Measurements from ENCODE around the gene PI4KA.
"Not testable (repeated sequence)": the region's sequence is repeated elsewhere in the genome, so short reads cannot be mapped to it uniquely, and the experiment has no call there.

Gene PI4KA

GRCh38 chr22:20823264-20823663 lies 35.3 kb downstream of the PI4KA start:
- TF ChIP-seq ZNF274 (IDR thresholded peaks at IDR 0.05; ENCODE audit: low read depth, low read length) = no peak
- no peak overlapping the region for H3K4me3 ChIP-seq (ENCODE audit: low read length)

DNA sequence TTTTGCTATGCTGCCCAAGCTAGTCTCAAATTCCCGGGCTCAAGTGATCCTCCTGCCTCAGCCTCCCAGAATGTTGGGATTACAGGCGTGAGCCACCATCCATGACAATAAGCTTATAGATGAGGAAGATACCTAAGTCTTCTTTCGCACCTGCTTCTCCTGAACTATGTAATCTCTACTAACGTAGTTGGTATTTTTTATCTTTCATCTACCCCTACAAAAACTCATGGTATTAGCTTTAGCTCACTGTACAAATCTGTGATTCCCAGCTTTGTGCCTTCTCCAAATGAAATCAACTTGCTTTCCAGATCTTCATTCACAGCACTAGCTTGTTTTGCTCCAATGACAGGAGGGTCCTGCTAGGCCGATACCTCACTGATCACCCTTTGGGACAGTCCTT lies 36.4 kb downstream of the PI4KA start:
- H3K4me3 ChIP-seq (ENCODE audit: low read length) = no peak overlapping the region
- TF ChIP-seq ZNF274 (IDR thresholded peaks at IDR 0.05; ENCODE audit: low read depth, low read length) = no peak

- not testable (repeated sequence) for H3K4me3 ChIP-seq (ENCODE audit: low read length)
Observed at GRCh38 chr22:20821717-20822239, 36.8 kb downstream of the PI4KA start.

- TF ChIP-seq ZNF274 (IDR thresholded peaks at IDR 0.05; ENCODE audit: low read depth, low read length) = no peak
Observed at GRCh38 chr22:20819471-20819870, 39.1 kb downstream of the PI4KA start.

GRCh38 chr22:20818471-20818870 lies 40.1 kb downstream of the PI4KA start:
- no peak for TF ChIP-seq ZNF274 (IDR thresholded peaks at IDR 0.05; ENCODE audit: low read depth, low read length)
- no peak overlapping the region for H3K4me3 ChIP-seq (ENCODE audit: low read length)

More at GRCh38 chr22:20819471-20819870, 39.1 kb downstream of the PI4KA start:
- H3K4me3 ChIP-seq (ENCODE audit: low read length) = no peak overlapping the region

DNA sequence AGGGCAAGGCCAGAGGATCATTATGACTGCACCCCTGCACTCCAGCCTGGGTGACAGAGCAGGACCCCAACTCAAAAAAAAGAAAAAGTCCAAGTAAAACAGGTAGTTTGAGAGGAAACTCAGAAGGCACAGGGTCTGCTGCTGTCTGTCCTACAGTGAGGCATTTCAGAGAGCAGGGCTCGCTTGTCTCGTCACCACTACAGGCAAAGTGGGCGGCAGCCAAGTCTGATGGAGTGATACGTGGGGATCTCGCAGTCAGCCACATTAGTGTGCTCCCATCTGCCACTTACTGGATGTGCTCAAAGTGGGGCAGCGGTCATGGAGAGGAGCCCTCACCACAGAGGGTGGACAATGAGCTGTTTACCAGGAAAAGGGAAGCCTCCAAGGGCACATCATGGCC lies 42.1 kb downstream of the PI4KA start:
- no peak overlapping the region for H3K4me3 ChIP-seq (ENCODE audit: low read length)
- no peak for TF ChIP-seq ZNF274 (IDR thresholded peaks at IDR 0.05; ENCODE audit: low read depth, low read length)

DNA sequence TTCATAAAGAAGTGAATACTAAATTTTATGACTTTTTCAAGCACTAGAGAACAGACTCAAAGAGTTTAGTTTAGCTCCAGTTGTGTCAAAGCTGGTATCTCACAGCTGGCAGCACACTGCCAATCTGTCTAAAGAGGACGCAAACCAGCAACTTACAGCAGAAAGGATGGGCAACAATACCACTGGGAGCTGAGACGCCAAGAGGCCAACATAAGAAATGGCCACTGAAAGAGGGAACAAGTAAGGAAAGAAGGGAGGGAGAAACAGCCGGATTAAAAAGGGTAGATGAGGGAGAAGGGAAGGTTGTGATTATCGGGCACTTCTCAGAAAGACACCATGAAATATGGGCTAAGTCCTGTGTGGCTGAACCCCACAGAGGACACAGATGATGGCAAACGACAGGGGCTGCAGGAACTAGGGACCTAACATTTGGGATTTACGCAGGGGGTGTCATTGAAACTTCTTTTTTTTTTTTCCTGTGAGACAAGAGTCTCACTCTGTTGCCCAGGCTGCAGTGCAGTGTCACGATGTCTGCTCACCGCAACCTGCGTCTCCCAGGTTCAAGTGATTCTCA lies 43.0 kb downstream of the PI4KA start:
- H3K4me3 ChIP-seq (ENCODE audit: low read length) = no peak overlapping the region
- TF ChIP-seq ZNF274 (IDR thresholded peaks at IDR 0.05; ENCODE audit: low read depth, low read length) = no peak

GRCh38 chr22:20814221-20814808 lies 44.3 kb downstream of the PI4KA start:
- TF ChIP-seq ZNF274 (IDR thresholded peaks at IDR 0.05; ENCODE audit: low read depth, low read length) = no peak
- no peak overlapping the region for H3K4me3 ChIP-seq (ENCODE audit: low read length)

- no peak overlapping the region for H3K4me3 ChIP-seq (ENCODE audit: low read length)
- no peak for TF ChIP-seq ZNF274 (IDR thresholded peaks at IDR 0.05; ENCODE audit: low read depth, low read length)
Observed at GRCh38 chr22:20813056-20813455, 45.6 kb downstream of the PI4KA start.

GRCh38 chr22:20811971-20812660 lies 46.5 kb downstream of the PI4KA start:
- H3K4me3 ChIP-seq (ENCODE audit: low read length) = no peak overlapping the region
- TF ChIP-seq ZNF274 (IDR thresholded peaks at IDR 0.05; ENCODE audit: low read depth, low read length) = no peak

GRCh38 chr22:20811171-20811570 lies 47.4 kb downstream of the PI4KA start:
- no peak for TF ChIP-seq ZNF274 (IDR thresholded peaks at IDR 0.05; ENCODE audit: low read depth, low read length)
- no peak overlapping the region for H3K4me3 ChIP-seq (ENCODE audit: low read length)

- no peak overlapping the region for H3K4me3 ChIP-seq (ENCODE audit: low read length)
- no peak for TF ChIP-seq ZNF274 (IDR thresholded peaks at IDR 0.05; ENCODE audit: low read depth, low read length)
Observed at GRCh38 chr22:20810645-20811044, 48.0 kb downstream of the PI4KA start.

GRCh38 chr22:20809538-20810185 lies 48.9 kb downstream of the PI4KA start:
- no peak overlapping the region for H3K4me3 ChIP-seq (ENCODE audit: low read length)
- no peak for TF ChIP-seq ZNF274 (IDR thresholded peaks at IDR 0.05; ENCODE audit: low read depth, low read length)

DNA sequence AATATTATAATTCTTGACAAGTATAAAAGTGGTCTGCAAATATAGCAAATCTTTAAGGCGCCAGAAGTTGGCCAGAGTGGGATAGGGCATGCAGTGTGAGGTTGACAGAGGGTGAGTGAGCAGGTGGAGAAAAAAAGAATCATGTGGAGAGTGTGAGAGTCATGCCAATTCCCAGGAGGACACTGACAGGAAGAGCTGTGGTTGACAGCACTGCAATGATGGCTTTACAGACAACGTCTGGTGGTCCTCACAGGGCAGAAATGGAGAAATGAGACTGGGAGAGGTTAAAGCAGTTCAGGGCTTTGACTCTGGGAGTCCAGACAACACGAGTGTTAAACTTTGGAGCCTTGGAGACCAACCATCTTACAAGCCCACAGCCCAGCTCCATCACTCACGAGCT lies 49.8 kb downstream of the PI4KA start:
- no peak overlapping the region for H3K4me3 ChIP-seq (ENCODE audit: low read length)
- no peak for TF ChIP-seq ZNF274 (IDR thresholded peaks at IDR 0.05; ENCODE audit: low read depth, low read length)

- no peak for TF ChIP-seq ZNF274 (IDR thresholded peaks at IDR 0.05; ENCODE audit: low read depth, low read length)
- H3K4me3 ChIP-seq (ENCODE audit: low read length) = no peak overlapping the region
Observed at GRCh38 chr22:20807315-20807752, 51.3 kb downstream of the PI4KA start.

All from GM08714 (cell line).